Keratinocyte (primary cell): Measurements from ENCODE around the gene OVOL3. TPM values are rescaled to one million over a fixed set of nuclear protein-coding genes. Genes with fewer than 3 reads are reported as not detected.

Experiments used
- DNase-seq: peaks from one replicate; pipeline ENCODE4 v3.0.0-alpha.2; 2011; ENCODE audit warnings: low read depth, missing footprints, low spot score
- FAIRE-seq: peaks from 2 replicates; lab custom pipeline; 2011; peaks lifted over from hg19 to GRCh38; lab: Jason Lieb, UNC
- H2AFZ ChIP-seq: 2 replicates; pipeline ENCODE4 v1.6.0; 2012; ENCODE audit warnings: low read length, control low read depth, inconsistent platforms; ENCODE audit not compliant: control insufficient read depth
- H3K27ac ChIP-seq: 2 replicates; pipeline ENCODE4 v1.5.1; 2011; ENCODE audit warnings: low read length; ENCODE audit not compliant: control insufficient read depth, insufficient read depth
- H3K27me3 ChIP-seq: 3 replicates; pipeline ENCODE4 v1.6.0; 2011; ENCODE audit warnings: low read length; ENCODE audit not compliant: control insufficient read depth, insufficient read depth; ENCODE audit errors: extremely low read depth
- H3K36me3 ChIP-seq, 2 experiments: 2 replicates in 1 of 2; 3 replicates in 1 of 2; pipeline ENCODE4 v1.5.1; 2011; ENCODE audit warnings: low read length in 2 of 2, mild to moderate bottlenecking in 1 of 2; ENCODE audit not compliant: control insufficient read depth in 2 of 2, insufficient read depth in 2 of 2; ENCODE audit errors: extremely low read depth in 1 of 2
- H3K4me1 ChIP-seq: 3 replicates; pipeline ENCODE4 v1.5.1; 2011; ENCODE audit warnings: low read length; ENCODE audit not compliant: control insufficient read depth, insufficient read depth; ENCODE audit errors: extremely low read depth
- H3K4me2 ChIP-seq: 3 replicates; pipeline ENCODE4 v1.6.0; 2011; ENCODE audit warnings: low read depth, low read length; ENCODE audit not compliant: control insufficient read depth, insufficient read depth; ENCODE audit errors: extremely low read depth
- H3K4me3 ChIP-seq, 3 experiments: fragments of 200-600 bp in 1 of 3; sonication (generic) in 1 of 3; 2 replicates in 2 of 3; 3 replicates in 1 of 3; pipeline ENCODE4 v1.5.1; 2011 to 2016; ENCODE audit warnings: low read length in 3 of 3, mild to moderate bottlenecking in 3 of 3, control low read depth in 2 of 3, inconsistent platforms in 1 of 3, low read depth in 1 of 3, mixed read lengths in 1 of 3, mixed run types in 1 of 3, moderate library complexity in 1 of 3; ENCODE audit not compliant: control insufficient read depth in 2 of 3, insufficient read depth in 2 of 3; ENCODE audit errors: extremely low read depth in 1 of 3
- H3K79me2 ChIP-seq: 2 replicates; pipeline ENCODE4 v1.6.0; 2012; ENCODE audit warnings: low read length; ENCODE audit not compliant: control insufficient read depth, insufficient read depth
- H3K9ac ChIP-seq: 3 replicates; pipeline ENCODE4 v1.6.0; 2011; ENCODE audit warnings: low read length; ENCODE audit not compliant: control insufficient read depth, insufficient read depth; ENCODE audit errors: extremely low read depth
- H3K9me1 ChIP-seq: 3 replicates; pipeline ENCODE4 v1.6.0; 2011; ENCODE audit warnings: low read length; ENCODE audit not compliant: control insufficient read depth, insufficient read depth; ENCODE audit errors: extremely low read depth
- H3K9me3 ChIP-seq: 2 replicates; pipeline ENCODE4 v1.5.1; 2012; ENCODE audit warnings: low read depth, low read length; ENCODE audit not compliant: control insufficient read depth
- H4K20me1 ChIP-seq: 3 replicates; pipeline ENCODE4 v1.6.0; 2011; ENCODE audit warnings: low read length; ENCODE audit not compliant: control insufficient read depth, insufficient read depth; ENCODE audit errors: extremely low read depth
- CTCF ChIP-seq, 3 experiments: IDR thresholded peaks in 1 of 3; conservative IDR thresholded peaks in 1 of 3; optimal IDR thresholded peaks in 1 of 3; 2 replicates in 2 of 3; 3 replicates in 1 of 3; pipeline versions ENCODE3 to v1.5.1; 2011; ENCODE audit warnings: low read length in 3 of 3, mild to moderate bottlenecking in 3 of 3, moderate library complexity in 2 of 3, control low read depth in 1 of 3, inconsistent platforms in 1 of 3; ENCODE audit not compliant: insufficient read depth in 2 of 3; ENCODE audit errors: extremely low read depth in 1 of 3
- EZH2 ChIP-seq: IDR thresholded peaks from one replicate; pipeline ENCODE4 v1.6.1; 2012; ENCODE audit warnings: inconsistent platforms, mild to moderate bottlenecking, low read length, moderate library complexity
- dilution Hi-C: fragments of 300-500 bp; cut with MboI; formaldehyde crosslinking; loops from one replicate; pipeline ENCODE4 v1.7.0; 2020; ENCODE audit warnings: low sequenced_read_pairs; ENCODE audit not compliant: extremely low pct_ligation_motif_present
- polyA plus RNA-seq, 5 experiments: library from polyadenylated mRNA; depleted of rRNA in 3 of 5; stranded (reverse) in 3 of 5; stranded (forward) in 1 of 5; unstranded in 1 of 5; fragments of >200 nt; gene quantifications; 1 replicate in 1 of 5; 2 replicates in 3 of 5; 3 replicates in 1 of 5; pipeline versions ENCODE4 v1.2.1 to v1.2.3, GENCODE V29; 2011 to 2012; ENCODE audit warnings: missing spikeins in 2 of 5, low read depth in 1 of 5, low replicate concordance in 1 of 5

The OVOL3 gene
- polyA plus RNA-seq, 1 donor (not counting 4 experiments of a cell fraction or from before 2014, with no cell fraction given) = not detected

GRCh38 chr19:36106991-36107390, 4.0 kb upstream of the OVOL3 start:
- no peaks in the 10 kb centered on the region for H3K9me3 ChIP-seq
- H3K4me3 ChIP-seq = no peak overlapping the region
- H3K36me3 ChIP-seq = peaks cover 2 to 26% of the 10 kb centered on the region in 2 experiments
- H3K27me3 ChIP-seq = no peaks in the 10 kb centered on the region
- H3K9me1 ChIP-seq = no peaks in the 10 kb centered on the region
- H3K27ac ChIP-seq = no peak overlapping the region
- no peak for DNase-seq
- no peak overlapping the region for H2AFZ ChIP-seq
- TF ChIP-seq CTCF (optimal IDR thresholded peaks at IDR 0.05 in 1 of 3, IDR thresholded peaks at IDR 0.05 in 1 of 3, conservative IDR thresholded peaks at IDR 0.05 in 1 of 3; ENCODE audit: extremely low read depth in 1 of 3, insufficient read depth in 2 of 3, low read length in 3 of 3) = no peak
- TF ChIP-seq EZH2 = no peak
- H3K4me2 ChIP-seq = no peak overlapping the region
- peaks cover 3% of the 10 kb centered on the region for H4K20me1 ChIP-seq
- H3K9ac ChIP-seq = no peak overlapping the region
- no peak for FAIRE-seq
- dilution Hi-C loops = no loop called here
- peaks cover 14% of the 10 kb centered on the region for H3K4me1 ChIP-seq
- H3K79me2 ChIP-seq = no peaks in the 10 kb centered on the region

GRCh38 chr19:36108684-36109083, 2.3 kb upstream of the OVOL3 start:
- no peaks in the 10 kb centered on the region for H3K9me1 ChIP-seq
- H3K27me3 ChIP-seq = no peaks in the 10 kb centered on the region
- peaks cover 2% of the 10 kb centered on the region for H3K79me2 ChIP-seq
- H2AFZ ChIP-seq = no peak overlapping the region
- TF ChIP-seq CTCF (optimal IDR thresholded peaks at IDR 0.05 in 1 of 3, IDR thresholded peaks at IDR 0.05 in 1 of 3, conservative IDR thresholded peaks at IDR 0.05 in 1 of 3; ENCODE audit: extremely low read depth in 1 of 3, insufficient read depth in 2 of 3, low read length in 3 of 3) = no peak
- TF ChIP-seq EZH2 = no peak
- dilution Hi-C loops = no loop called here
- H3K4me3 ChIP-seq = no peak overlapping the region
- no peak overlapping the region for H3K27ac ChIP-seq
- no peak overlapping the region for H3K9ac ChIP-seq
- H3K9me3 ChIP-seq = no peaks in the 10 kb centered on the region
- no peak for DNase-seq
- H3K4me1 ChIP-seq = peaks cover 12% of the 10 kb centered on the region
- peaks cover 3% of the 10 kb centered on the region for H4K20me1 ChIP-seq
- H3K4me2 ChIP-seq = no peak overlapping the region
- peaks cover 9 to 22% of the 10 kb centered on the region in 2 experiments for H3K36me3 ChIP-seq
- FAIRE-seq = no peak
